ENCODE results near the gene IFI44L.

IFI44L gene

GRCh38 chr1:78619803-78620579 lies at the start of gene IFI44L:
TSS of gene IFI44L (plus strand) at chr1:78620448. CDS start at chr1:78627916, 7,468 bp downstream.
- Histone ChIP-seq H3K4me1 (ENCODE audit: control insufficient read depth in 1 of 2, insufficient read depth in 2 of 2, low read length in 2 of 2) (peaks cover 15 to 20% of the 10 kb centered on the region in 2 donors), H3K4me3 (ENCODE audit: low read depth in 1 of 2, low read length in 2 of 2) (peak within 1 kb of the TSS; percentile 44 to 54), H3K36me3 (ENCODE audit: control insufficient read depth in 1 of 2, insufficient read depth in 2 of 2, low read length in 2 of 2) (no peaks in the 10 kb centered on the region), H3K27ac (ENCODE audit: low read depth, low read length) (no peak within 1 kb of the TSS), H3K9me3 (ENCODE audit: control insufficient read depth in 1 of 2, low read length in 2 of 2) (no peaks in the 10 kb centered on the region), H3K27me3 (ENCODE audit: control insufficient read depth in 1 of 2, insufficient read depth in 2 of 2, low read length in 2 of 2) (no peaks in the 10 kb centered on the region), H3K9ac (ENCODE audit: low read depth in 1 of 2, low read length in 2 of 2) (peak within 1 kb of the TSS in 1 of 2 donors; percentile 3)

- Histone ChIP-seq H3K27ac (ENCODE audit: low read depth, low read length) (no peak overlapping the region), H3K9me3 (ENCODE audit: control insufficient read depth in 1 of 2, low read length in 2 of 2) (no peaks in the 10 kb centered on the region), H3K4me3 (ENCODE audit: low read depth in 1 of 2, low read length in 2 of 2) (no peak overlapping the region), H3K27me3 (ENCODE audit: control insufficient read depth in 1 of 2, insufficient read depth in 2 of 2, low read length in 2 of 2) (no peaks in the 10 kb centered on the region), H3K36me3 (ENCODE audit: control insufficient read depth in 1 of 2, insufficient read depth in 2 of 2, low read length in 2 of 2) (no peaks in the 10 kb centered on the region), H3K9ac (ENCODE audit: low read depth in 1 of 2, low read length in 2 of 2) (no peak overlapping the region), H3K4me1 (ENCODE audit: control insufficient read depth in 1 of 2, insufficient read depth in 2 of 2, low read length in 2 of 2) (no peaks in the 10 kb centered on the region)
These were observed 49.7 kb upstream of the IFI44L start for GRCh38 chr1:78570539-78570938.

- Histone ChIP-seq H3K27me3 (ENCODE audit: control insufficient read depth in 1 of 2, insufficient read depth in 2 of 2, low read length in 2 of 2) (no peaks in the 10 kb centered on the region), H3K4me1 (ENCODE audit: control insufficient read depth in 1 of 2, insufficient read depth in 2 of 2, low read length in 2 of 2) (no peaks in the 10 kb centered on the region), H3K9ac (ENCODE audit: low read depth in 1 of 2, low read length in 2 of 2) (no peak overlapping the region), H3K36me3 (ENCODE audit: control insufficient read depth in 1 of 2, insufficient read depth in 2 of 2, low read length in 2 of 2) (no peaks in the 10 kb centered on the region), H3K9me3 (ENCODE audit: control insufficient read depth in 1 of 2, low read length in 2 of 2) (no peaks in the 10 kb centered on the region), H3K27ac (ENCODE audit: low read depth, low read length) (no peak overlapping the region), H3K4me3 (ENCODE audit: low read depth in 1 of 2, low read length in 2 of 2) (no peak overlapping the region)
These were observed 42.8 kb upstream of the IFI44L start for GRCh38 chr1:78577257-78578100.

GRCh38 chr1:78586572-78586971 lies 33.7 kb upstream of the IFI44L start:
- H3K9me3 ChIP-seq (ENCODE audit: control insufficient read depth in 1 of 2, low read length in 2 of 2) = no peaks in the 10 kb centered on the region
- H3K27me3 ChIP-seq (ENCODE audit: control insufficient read depth in 1 of 2, insufficient read depth in 2 of 2, low read length in 2 of 2) = no peaks in the 10 kb centered on the region
- H3K9ac ChIP-seq (ENCODE audit: low read depth in 1 of 2, low read length in 2 of 2) = no peak overlapping the region
- no peak overlapping the region for H3K27ac ChIP-seq (ENCODE audit: low read depth, low read length)
- no peaks in the 10 kb centered on the region for H3K36me3 ChIP-seq (ENCODE audit: control insufficient read depth in 1 of 2, insufficient read depth in 2 of 2, low read length in 2 of 2)
- no peak overlapping the region for H3K4me3 ChIP-seq (ENCODE audit: low read depth in 1 of 2, low read length in 2 of 2)
- no peaks in the 10 kb centered on the region for H3K4me1 ChIP-seq (ENCODE audit: control insufficient read depth in 1 of 2, insufficient read depth in 2 of 2, low read length in 2 of 2)

- H3K9ac ChIP-seq (ENCODE audit: low read depth in 1 of 2, low read length in 2 of 2) = no peak overlapping the region
- no peak overlapping the region for H3K4me3 ChIP-seq (ENCODE audit: low read depth in 1 of 2, low read length in 2 of 2)
- no peaks in the 10 kb centered on the region for H3K9me3 ChIP-seq (ENCODE audit: control insufficient read depth in 1 of 2, low read length in 2 of 2)
- no peaks in the 10 kb centered on the region for H3K36me3 ChIP-seq (ENCODE audit: control insufficient read depth in 1 of 2, insufficient read depth in 2 of 2, low read length in 2 of 2)
- H3K4me1 ChIP-seq (ENCODE audit: control insufficient read depth in 1 of 2, insufficient read depth in 2 of 2, low read length in 2 of 2) = no peaks in the 10 kb centered on the region
- no peak overlapping the region for H3K27ac ChIP-seq (ENCODE audit: low read depth, low read length)
- H3K27me3 ChIP-seq (ENCODE audit: control insufficient read depth in 1 of 2, insufficient read depth in 2 of 2, low read length in 2 of 2) = no peaks in the 10 kb centered on the region
These were observed 33.0 kb upstream of the IFI44L start for GRCh38 chr1:78587211-78587610.

- H3K27ac ChIP-seq (ENCODE audit: low read depth, low read length) = no peak overlapping the region
- no peaks in the 10 kb centered on the region for H3K4me1 ChIP-seq (ENCODE audit: control insufficient read depth in 1 of 2, insufficient read depth in 2 of 2, low read length in 2 of 2)
- no peaks in the 10 kb centered on the region for H3K36me3 ChIP-seq (ENCODE audit: control insufficient read depth in 1 of 2, insufficient read depth in 2 of 2, low read length in 2 of 2)
- H3K9ac ChIP-seq (ENCODE audit: low read depth in 1 of 2, low read length in 2 of 2) = no peak overlapping the region
- peaks cover 0 to 5% of the 10 kb centered on the region in 2 donors for H3K9me3 ChIP-seq (ENCODE audit: control insufficient read depth in 1 of 2, low read length in 2 of 2)
- H3K27me3 ChIP-seq (ENCODE audit: control insufficient read depth in 1 of 2, insufficient read depth in 2 of 2, low read length in 2 of 2) = no peaks in the 10 kb centered on the region
- H3K4me3 ChIP-seq (ENCODE audit: low read depth in 1 of 2, low read length in 2 of 2) = no peak overlapping the region
These were observed 28.3 kb upstream of the IFI44L start for GRCh38 chr1:78591971-78592370.

- Histone ChIP-seq H3K27me3 (ENCODE audit: control insufficient read depth in 1 of 2, insufficient read depth in 2 of 2, low read length in 2 of 2) (no peaks in the 10 kb centered on the region), H3K4me1 (ENCODE audit: control insufficient read depth in 1 of 2, insufficient read depth in 2 of 2, low read length in 2 of 2) (no peaks in the 10 kb centered on the region), H3K9me3 (ENCODE audit: control insufficient read depth in 1 of 2, low read length in 2 of 2) (peaks cover 0 to 5% of the 10 kb centered on the region in 2 donors), H3K9ac (ENCODE audit: low read depth in 1 of 2, low read length in 2 of 2) (no peak overlapping the region), H3K27ac (ENCODE audit: low read depth, low read length) (no peak overlapping the region), H3K36me3 (ENCODE audit: control insufficient read depth in 1 of 2, insufficient read depth in 2 of 2, low read length in 2 of 2) (no peaks in the 10 kb centered on the region), H3K4me3 (ENCODE audit: low read depth in 1 of 2, low read length in 2 of 2) (no peak overlapping the region)
These were observed 21.0 kb upstream of the IFI44L start for GRCh38 chr1:78599294-78599693.

GRCh38 chr1:78601068-78601467 lies 19.2 kb upstream of the IFI44L start:
- H3K4me3 ChIP-seq (ENCODE audit: low read depth in 1 of 2, low read length in 2 of 2) = no peak overlapping the region
- no peaks in the 10 kb centered on the region for H3K4me1 ChIP-seq (ENCODE audit: control insufficient read depth in 1 of 2, insufficient read depth in 2 of 2, low read length in 2 of 2)
- no peaks in the 10 kb centered on the region for H3K27me3 ChIP-seq (ENCODE audit: control insufficient read depth in 1 of 2, insufficient read depth in 2 of 2, low read length in 2 of 2)
- no peaks in the 10 kb centered on the region for H3K9me3 ChIP-seq (ENCODE audit: control insufficient read depth in 1 of 2, low read length in 2 of 2)
- no peaks in the 10 kb centered on the region for H3K36me3 ChIP-seq (ENCODE audit: control insufficient read depth in 1 of 2, insufficient read depth in 2 of 2, low read length in 2 of 2)
- no peak overlapping the region for H3K27ac ChIP-seq (ENCODE audit: low read depth, low read length)
- no peak overlapping the region for H3K9ac ChIP-seq (ENCODE audit: low read depth in 1 of 2, low read length in 2 of 2)

GRCh38 chr1:78603206-78603605 lies 17.0 kb upstream of the IFI44L start:
- Histone ChIP-seq H3K4me3 (ENCODE audit: low read depth in 1 of 2, low read length in 2 of 2) (no peak overlapping the region), H3K9ac (ENCODE audit: low read depth in 1 of 2, low read length in 2 of 2) (no peak overlapping the region), H3K27me3 (ENCODE audit: control insufficient read depth in 1 of 2, insufficient read depth in 2 of 2, low read length in 2 of 2) (no peaks in the 10 kb centered on the region), H3K4me1 (ENCODE audit: control insufficient read depth in 1 of 2, insufficient read depth in 2 of 2, low read length in 2 of 2) (no peaks in the 10 kb centered on the region), H3K36me3 (ENCODE audit: control insufficient read depth in 1 of 2, insufficient read depth in 2 of 2, low read length in 2 of 2) (no peaks in the 10 kb centered on the region), H3K27ac (ENCODE audit: low read depth, low read length) (no peak overlapping the region), H3K9me3 (ENCODE audit: control insufficient read depth in 1 of 2, low read length in 2 of 2) (no peaks in the 10 kb centered on the region)

GRCh38 chr1:78604643-78605042 lies 15.6 kb upstream of the IFI44L start:
- no peaks in the 10 kb centered on the region for H3K9me3 ChIP-seq (ENCODE audit: control insufficient read depth in 1 of 2, low read length in 2 of 2)
- no peaks in the 10 kb centered on the region for H3K4me1 ChIP-seq (ENCODE audit: control insufficient read depth in 1 of 2, insufficient read depth in 2 of 2, low read length in 2 of 2)
- no peaks in the 10 kb centered on the region for H3K27me3 ChIP-seq (ENCODE audit: control insufficient read depth in 1 of 2, insufficient read depth in 2 of 2, low read length in 2 of 2)
- no peak overlapping the region for H3K9ac ChIP-seq (ENCODE audit: low read depth in 1 of 2, low read length in 2 of 2)
- no peak overlapping the region for H3K4me3 ChIP-seq (ENCODE audit: low read depth in 1 of 2, low read length in 2 of 2)
- no peak overlapping the region for H3K27ac ChIP-seq (ENCODE audit: low read depth, low read length)
- no peaks in the 10 kb centered on the region for H3K36me3 ChIP-seq (ENCODE audit: control insufficient read depth in 1 of 2, insufficient read depth in 2 of 2, low read length in 2 of 2)
